K562 (cell line): Measurements from ENCODE around the gene PFKFB2.
A peak's percentile ranks its signal among the peaks of the same experiment; 100 is the strongest.

Experiments used
- BRCA1 ChIP-seq, 2 experiments: fragments of 450-650 bp in 1 of 2; sonication (generic) in 1 of 2; formaldehyde crosslinking in 1 of 2; IDR thresholded peaks; 2 replicates each; pipeline versions ENCODE4 v1.5.0 to v1.6.1; 2017 to 2020; ENCODE audit warnings: mild to moderate bottlenecking in 1 of 2, missing genetic modification reagents in 1 of 2
- CHCHD3 ChIP-seq: fragments of 250-450 bp; sonication (Bioruptor Pico); IDR thresholded peaks from 2 replicates; pipeline ENCODE4 v2.1.2; 2022; ENCODE audit warnings: mild to moderate bottlenecking
- ELF4 ChIP-seq: fragments of 450-650 bp; formaldehyde crosslinking; IDR thresholded peaks from 2 replicates; pipeline ENCODE4 v1.4.0; 2022; ENCODE audit warnings: missing genetic modification characterization
- JUN ChIP-seq, 2 experiments: sonication (generic) in 1 of 2; formaldehyde crosslinking in 1 of 2; IDR thresholded peaks; 2 replicates each; pipeline versions ENCODE4 v1.6.1 to v1.8.0; 2012 to 2022; ENCODE audit warnings: borderline replicate concordance in 2 of 2, mild to moderate bottlenecking in 2 of 2, improper control_type of control experiment in 1 of 2, low read depth in 1 of 2, low read length in 1 of 2, missing genetic modification reagents in 1 of 2
- POLR2A ChIP-seq: fragments of 450-650 bp; conservative IDR thresholded peaks from 2 replicates; pipeline ENCODE4 v1.6.1; 2016
- RAD51 ChIP-seq: fragments of 450-650 bp; IDR thresholded peaks from 2 replicates; pipeline ENCODE4 v1.7.1; 2016; ENCODE audit warnings: low read depth, mild to moderate bottlenecking, borderline replicate concordance
- SNIP1 ChIP-seq: fragments of 450-650 bp; IDR thresholded peaks from 2 replicates; pipeline ENCODE4 v1.7.1; 2017; ENCODE audit warnings: low read depth, mild to moderate bottlenecking
- SRSF3 ChIP-seq: fragments of 200-400 bp; formaldehyde crosslinking; IDR thresholded peaks from 2 replicates; pipeline ENCODE4 v1.6.1; 2016; ENCODE audit warnings: mild to moderate bottlenecking, low read length, moderate library complexity; ENCODE audit not compliant: insufficient read depth
- TRIM24 ChIP-seq, 2 experiments: fragments of 450-650 bp; IDR thresholded peaks; 2 replicates each; pipeline ENCODE4 v1.6.1; 2016
- ZBTB49 ChIP-seq: sonication (generic); formaldehyde crosslinking; IDR thresholded peaks from 2 replicates; pipeline ENCODE4 v1.8.0; 2022; ENCODE audit warnings: missing genetic modification reagents, mild to moderate bottlenecking, borderline replicate concordance
- ZNF140 ChIP-seq: fragments of 250-450 bp; sonication (Bioruptor Pico); IDR thresholded peaks from 2 replicates; pipeline ENCODE4 v1.8.0; 2021; ENCODE audit warnings: moderate library complexity, mild to moderate bottlenecking, inconsistent platforms
- ZNF232 ChIP-seq: sonication (generic); formaldehyde crosslinking; IDR thresholded peaks from 2 replicates; pipeline ENCODE4 v1.8.0; 2022; ENCODE audit warnings: mild to moderate bottlenecking, missing genetic modification reagents
- ZNF512 ChIP-seq: IDR thresholded peaks from 2 replicates; pipeline ENCODE4 v1.6.1; 2016; ENCODE audit warnings: missing genetic modification characterization, missing compliant biosample characterization
- TF ChIP-seq, protein P1 (sequence below), 3 experiments: IDR thresholded peaks in 2 of 3; conservative IDR thresholded peaks in 1 of 3; 2 replicates each; pipeline ENCODE4 v1.5.1; 2011 to 2012; ENCODE audit warnings: low read length in 3 of 3, mild to moderate bottlenecking in 3 of 3, control low read depth in 2 of 3, improper control_type of control experiment in 1 of 3, inconsistent platforms in 1 of 3, low read depth in 1 of 3, mixed read lengths in 1 of 3, moderate library complexity in 1 of 3; ENCODE audit not compliant: insufficient read depth in 2 of 3

DNA sequence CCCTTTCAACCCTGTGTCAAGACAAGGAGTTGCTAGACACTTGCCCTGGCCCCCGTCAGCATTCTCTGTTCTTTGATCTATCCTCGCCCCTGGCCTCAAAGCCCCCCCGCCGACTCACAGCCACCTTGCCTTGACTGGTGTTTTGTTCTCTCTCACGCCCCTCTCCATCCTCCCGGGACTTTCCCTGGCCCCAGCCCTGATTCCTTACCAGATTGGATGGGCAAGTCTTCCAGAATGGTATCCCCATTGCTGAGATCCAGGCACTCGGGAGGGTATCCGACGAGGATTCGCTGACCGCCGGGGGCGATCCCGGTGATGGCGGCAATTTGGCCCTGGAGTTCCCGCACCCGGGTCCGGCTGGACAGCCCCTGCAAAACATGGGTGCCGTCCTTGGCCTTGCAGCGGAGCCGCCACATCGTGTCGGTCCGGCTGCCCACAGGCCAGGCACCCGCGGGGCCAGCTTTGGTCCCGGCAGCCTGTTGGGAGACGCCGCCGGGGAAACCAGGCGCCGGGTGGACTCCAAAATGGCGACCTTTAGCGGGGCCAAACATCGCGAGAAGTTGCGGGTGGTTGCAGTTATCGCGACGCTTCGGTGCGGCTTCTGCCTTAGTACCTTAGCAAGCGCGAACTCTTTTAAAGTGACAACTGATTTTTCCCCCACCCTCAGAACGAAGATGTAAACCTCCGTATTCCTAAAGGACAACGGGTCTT lies 2.4 kb upstream of the PFKFB2 start:
- TF ChIP-seq ZNF140 = no peak
- no peak for TF ChIP-seq RAD51
- no peak for TF ChIP-seq ZNF512 (tag)
- TF ChIP-seq BRCA1 (IDR thresholded peaks at IDR 0.05) = no peak
- no peak for TF ChIP-seq BRCA1 (CRISPR knock-in tag; IDR thresholded peaks at IDR 0.05)
- peak; percentile 66; the same call in 1 of the 2 replicates for TF ChIP-seq ZBTB49 (CRISPR knock-in tag)
- no peak for TF ChIP-seq CHCHD3 (CRISPR knock-in tag)
- TF ChIP-seq, protein P1, sequence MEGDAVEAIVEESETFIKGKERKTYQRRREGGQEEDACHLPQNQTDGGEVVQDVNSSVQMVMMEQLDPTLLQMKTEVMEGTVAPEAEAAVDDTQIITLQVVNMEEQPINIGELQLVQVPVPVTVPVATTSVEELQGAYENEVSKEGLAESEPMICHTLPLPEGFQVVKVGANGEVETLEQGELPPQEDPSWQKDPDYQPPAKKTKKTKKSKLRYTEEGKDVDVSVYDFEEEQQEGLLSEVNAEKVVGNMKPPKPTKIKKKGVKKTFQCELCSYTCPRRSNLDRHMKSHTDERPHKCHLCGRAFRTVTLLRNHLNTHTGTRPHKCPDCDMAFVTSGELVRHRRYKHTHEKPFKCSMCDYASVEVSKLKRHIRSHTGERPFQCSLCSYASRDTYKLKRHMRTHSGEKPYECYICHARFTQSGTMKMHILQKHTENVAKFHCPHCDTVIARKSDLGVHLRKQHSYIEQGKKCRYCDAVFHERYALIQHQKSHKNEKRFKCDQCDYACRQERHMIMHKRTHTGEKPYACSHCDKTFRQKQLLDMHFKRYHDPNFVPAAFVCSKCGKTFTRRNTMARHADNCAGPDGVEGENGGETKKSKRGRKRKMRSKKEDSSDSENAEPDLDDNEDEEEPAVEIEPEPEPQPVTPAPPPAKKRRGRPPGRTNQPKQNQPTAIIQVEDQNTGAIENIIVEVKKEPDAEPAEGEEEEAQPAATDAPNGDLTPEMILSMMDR (IDR thresholded peaks at IDR 0.05 in 2 of 3, conservative IDR thresholded peaks at IDR 0.05 in 1 of 3; ENCODE audit: insufficient read depth in 2 of 3, low read depth in 1 of 3, low read length in 3 of 3) = no peak
- TF ChIP-seq POLR2A = peak; percentile 94
- TF ChIP-seq ELF4 = no peak
- no peak for TF ChIP-seq SNIP1
- 0 out of 2 replicates have a peak, but pooled peaks have one; percentile 61 for TF ChIP-seq SRSF3
- no peak for TF ChIP-seq ZNF232 (CRISPR knock-in tag)
- no peak for TF ChIP-seq JUN (IDR thresholded peaks at IDR 0.05; ENCODE audit: borderline replicate concordance, low read depth, low read length)
- TF ChIP-seq JUN (CRISPR knock-in tag; IDR thresholded peaks at IDR 0.05; ENCODE audit: borderline replicate concordance) = peak; percentile 44; the same call in 1 of the 2 replicates
- TF ChIP-seq TRIM24 (IDR thresholded peaks at IDR 0.05) = no peak
